ENCODE results near the gene TPPP2.

Gene TPPP2

DNA sequence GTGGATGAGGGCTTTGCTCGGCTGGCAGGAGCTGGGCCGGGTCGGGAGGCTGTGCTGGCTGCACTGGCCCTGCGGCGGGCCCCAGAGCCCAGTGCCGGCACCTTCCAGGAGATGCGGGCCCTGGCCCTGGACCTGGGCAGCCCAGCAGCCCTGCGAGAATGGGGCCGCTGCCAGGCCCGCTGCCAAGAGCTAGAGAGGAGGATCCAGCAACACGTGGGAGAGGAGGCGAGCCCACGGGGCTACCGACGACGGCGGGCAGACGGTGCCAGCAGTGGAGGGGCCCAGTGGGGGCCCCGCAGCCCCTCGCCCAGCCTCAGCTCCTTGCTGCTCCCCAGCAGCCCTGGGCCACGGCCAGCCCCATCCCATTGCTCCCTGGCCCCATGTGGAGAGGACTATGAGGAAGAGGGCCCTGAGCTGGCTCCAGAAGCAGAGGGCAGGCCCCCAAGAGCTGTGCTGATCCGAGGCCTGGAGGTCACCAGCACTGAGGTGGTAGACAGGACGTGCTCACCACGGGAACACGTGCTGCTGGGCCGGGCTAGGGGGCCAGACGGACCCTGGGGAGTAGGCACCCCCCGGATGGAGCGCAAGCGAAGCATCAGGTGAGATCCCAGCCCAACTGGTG, 51.6 kb downstream of the TPPP2 start:
- DNase-seq, result no peak

All from activated gamma-delta T cell treated with Interleukin-2 at 50 U/mL for 16 hours (primary cell).